K562 (cell line): Measurements from ENCODE around the gene CMTM4. TPM values are rescaled to one million over a fixed set of nuclear protein-coding genes. Genes with fewer than 3 reads are reported as not detected.

Experiments used
- ATAC-seq: fragments of 200-7000 bp; cut with Tn5 transposase; 3 replicates; pipeline ENCODE4 v1.9.1; 2020; ENCODE audit warnings: moderate library complexity
- BruUV-seq: library from RNA; stranded (reverse); fragments of 400-500 nt; replicated peaks from 2 replicates; lab custom pipeline; 2021; lab: Mats Ljungman, UMichigan
- CTCF ChIA-PET: fragments of 300-600 bp; formaldehyde crosslinking; extraction: SDS; loops from one replicate; lab custom pipeline; 2021; ENCODE audit warnings: low intra/inter-chr PET ratio; lab: Yijun Ruan, JAX
- POLR2A ChIA-PET: fragments of 300-600, 350-650 bp; sonication (Branson Sonifier 250); formaldehyde crosslinking; extraction: SDS; loops from one replicate; lab custom pipeline; 2021; ENCODE audit warnings: antibody characterized with exemption, inconsistent platforms; lab: Yijun Ruan, JAX
- DNase-seq, 4 experiments: peaks; one replicate each; pipeline versions ENCODE4 v3.0.0 to v3.0.0-alpha.2; 2011 to 2018; ENCODE audit warnings: low spot score in 3 of 4, mixed read lengths in 3 of 4; ENCODE audit errors: extremely low read depth in 1 of 4
- FAIRE-seq: peaks from 2 replicates; lab custom pipeline; 2011; peaks lifted over from hg19 to GRCh38; lab: Jason Lieb, UNC
- H2AFZ ChIP-seq: 2 replicates; pipeline ENCODE4 v1.6.0; 2011; ENCODE audit warnings: low read depth, low read length, control low read depth, inconsistent platforms
- H3K27ac ChIP-seq: fragments of 200-600 bp; 3 replicates; pipeline ENCODE4 v1.8.0; 2011; ENCODE audit warnings: low read depth, mild to moderate bottlenecking, control low read depth, inconsistent platforms, low read length, moderate library complexity, mixed read lengths; ENCODE audit errors: extremely low read depth
- H3K27me3 ChIP-seq, 2 experiments: fragments of 300-600 bp in 1 of 2; 2 replicates in 1 of 2; 3 replicates in 1 of 2; pipeline versions ENCODE4 v1.6.0 to v1.8.0; 2011; ENCODE audit warnings: inconsistent platforms in 2 of 2, low read length in 2 of 2, mild to moderate bottlenecking in 1 of 2, mixed read lengths in 1 of 2, moderate library complexity in 1 of 2; ENCODE audit not compliant: control insufficient read depth in 2 of 2, insufficient read depth in 2 of 2
- H3K36me3 ChIP-seq: fragments of 300-600 bp; 3 replicates; pipeline ENCODE4 v1.8.0; 2011; ENCODE audit warnings: mild to moderate bottlenecking, low read length, inconsistent platforms; ENCODE audit not compliant: control insufficient read depth, insufficient read depth
- H3K4me1 ChIP-seq, 2 experiments: fragments of 200-600 bp in 1 of 2; replicated peaks in 1 of 2; 2 replicates in 1 of 2; 3 replicates in 1 of 2; pipeline versions ENCODE4 v1.5.1 to v1.8.0; 2011; ENCODE audit warnings: inconsistent platforms in 2 of 2, low read length in 2 of 2, mild to moderate bottlenecking in 1 of 2, mixed read lengths in 1 of 2, moderate library complexity in 1 of 2; ENCODE audit not compliant: control insufficient read depth in 2 of 2, insufficient read depth in 2 of 2
- H3K4me2 ChIP-seq: 2 replicates; pipeline ENCODE4 v1.6.1; 2011; ENCODE audit warnings: low read length, control low read depth, inconsistent platforms, mixed read lengths; ENCODE audit not compliant: insufficient read depth
- H3K4me3 ChIP-seq: fragments of 200-600 bp; sonication (generic), shearing (Covaris generic); 2 replicates; pipeline ENCODE4 v1.5.1; 2016; ENCODE audit warnings: control low read depth, inconsistent platforms
- H3K79me2 ChIP-seq: fragments of 200-600 bp; 3 replicates; pipeline ENCODE4 v1.8.0; 2011; ENCODE audit warnings: low read length, inconsistent platforms; ENCODE audit not compliant: control insufficient read depth, insufficient read depth
- H3K9ac ChIP-seq, 2 experiments: 2 replicates each; pipeline versions ENCODE4 v1.6.0 to v1.6.1; 2011; ENCODE audit warnings: low read depth in 2 of 2, low read length in 2 of 2, control low read depth in 1 of 2, inconsistent platforms in 1 of 2, mild to moderate bottlenecking in 1 of 2, mixed read lengths in 1 of 2; ENCODE audit not compliant: insufficient read depth in 1 of 2
- H3K9me1 ChIP-seq: one replicate; pipeline ENCODE4 v1.6.0; 2011; ENCODE audit warnings: inconsistent platforms, mild to moderate bottlenecking, low read length, moderate library complexity; ENCODE audit not compliant: control insufficient read depth, insufficient read depth
- H3K9me3 ChIP-seq: replicated peaks from 2 replicates; pipeline ENCODE4 v1.5.1; 2011; ENCODE audit warnings: low read depth, low read length, inconsistent platforms; ENCODE audit not compliant: control insufficient read depth, insufficient read depth
- H4K20me1 ChIP-seq: replicated peaks from 2 replicates; pipeline ENCODE4 v1.6.1; 2011; ENCODE audit warnings: low read length, inconsistent platforms, mixed read lengths; ENCODE audit not compliant: control insufficient read depth, insufficient read depth
- C11orf30 ChIP-seq: fragments of 450-650 bp; IDR thresholded peaks from 2 replicates; pipeline ENCODE4 v1.6.1; 2016; ENCODE audit warnings: low read depth, mild to moderate bottlenecking
- CBFA2T2 ChIP-seq: fragments of 450-650 bp; conservative IDR thresholded peaks from 2 replicates; pipeline ENCODE4 v1.6.1; 2017; ENCODE audit warnings: mild to moderate bottlenecking
- CBFB ChIP-seq: sonication (generic); formaldehyde crosslinking; IDR thresholded peaks from 2 replicates; pipeline ENCODE4 v1.4.0; 2020; ENCODE audit warnings: mild to moderate bottlenecking, missing genetic modification reagents
- GTF2B ChIP-seq: IDR thresholded peaks from 2 replicates; pipeline ENCODE4 v1.6.1; 2011; ENCODE audit not compliant: insufficient read length; ENCODE audit errors: extremely low read depth
- MAFF ChIP-seq: IDR thresholded peaks from 2 replicates; pipeline ENCODE4 v1.6.1; 2012; ENCODE audit warnings: low read length, improper control_type of control experiment
- PATZ1 ChIP-seq: fragments of 250-450 bp; sonication (Bioruptor Pico); IDR thresholded peaks from 2 replicates; pipeline ENCODE4 v1.5.0; 2020; ENCODE audit warnings: mild to moderate bottlenecking, borderline replicate concordance
- PBX2 ChIP-seq, 2 experiments: IDR thresholded peaks in 1 of 2; conservative IDR thresholded peaks in 1 of 2; 2 replicates each; pipeline ENCODE4 v1.6.1; 2016; ENCODE audit warnings: low read depth in 2 of 2, mild to moderate bottlenecking in 1 of 2, missing compliant biosample characterization in 1 of 2, missing genetic modification characterization in 1 of 2, moderate library complexity in 1 of 2
- PKNOX1 ChIP-seq: fragments of 450-650 bp; IDR thresholded peaks from 2 replicates; pipeline ENCODE4 v1.6.1; 2016
- SPI1 ChIP-seq: IDR thresholded peaks from 2 replicates; pipeline ENCODE4 v1.6.1; 2011; ENCODE audit warnings: low read depth, low read length, control low read depth, borderline replicate concordance
- ZNF316 ChIP-seq: fragments of 450-650 bp; IDR thresholded peaks from 2 replicates; pipeline ENCODE4 v1.6.1; 2016
- ZNF449 ChIP-seq: fragments of 250-450 bp; sonication (Bioruptor Pico); IDR thresholded peaks from 2 replicates; pipeline ENCODE4 v1.8.0; 2022; ENCODE audit warnings: moderate library complexity, mild to moderate bottlenecking, inconsistent platforms
- ZNF707 ChIP-seq: fragments of 250-450 bp; sonication (Bioruptor Pico); conservative IDR thresholded peaks from 2 replicates; pipeline ENCODE4 v1.8.0; 2022; ENCODE audit warnings: inconsistent platforms, mild to moderate bottlenecking, moderate library complexity
- WGBS: fragments of 100-300 bp; shearing (Covaris generic); methylation state at CpG from one replicate; pipeline ENCODE4 v1.1.6; 2016; ENCODE audit warnings: low coverage, mixed read lengths; ENCODE audit not compliant: insufficient coverage; ENCODE audit errors: missing lambda C conversion rate; 5-methylcytosine and 5-hydroxymethylcytosine counted together
- in situ Hi-C: fragments of 300-500 bp; cut with MboI; formaldehyde crosslinking; loops from 4 replicates; pipeline ENCODE4 v1.15.0; 2018; ENCODE audit warnings: inconsistent platforms, mixed read lengths
- intact Hi-C: fragments of 100-400 bp; cut with micrococcal nuclease; formaldehyde crosslinking; loops from 2 replicates; pipeline ENCODE4 v1.14.2; 2022
- polyA plus RNA-seq, 8 experiments: library from polyadenylated mRNA; depleted of rRNA in 4 of 8; stranded (reverse) in 5 of 8; unstranded in 3 of 8; fragments of >200 nt; fragmentation: Nextera tagmentation in 2 of 8; fragmentation: Illumina TruSeq in 1 of 8; extraction: Ambion mirVana in 2 of 8; extraction: Trizol in 1 of 8; gene quantifications; 2 replicates each; pipeline versions ENCODE4 v1.2.1 to v1.2.3, GENCODE V29; 2011 to 2014; ENCODE audit warnings: inconsistent platforms in 1 of 8, missing spikeins in 1 of 8
- total RNA-seq, 7 experiments: library from RNA; depleted of rRNA in 6 of 7; stranded (reverse); fragments of >200 nt in 6 of 7; fragmentation: Illumina TruSeq in 2 of 7; extraction: Trizol in 2 of 7; gene quantifications; 2 replicates each; pipeline versions ENCODE4 v1.2.1 to v1.2.3, GENCODE V29; 2011 to 2021; ENCODE audit warnings: low replicate concordance in 1 of 7

CMTM4 gene
- total and polyA plus RNA-seq, 9 of the 15 experiments (the other 6 are each of a cell fraction or from before 2014, with no cell fraction given), result 2.0 to 21.3 (median 12.5) TPM

- in situ Hi-C loops (no loop called here), intact Hi-C loops (no loop called here)
- H3K4me1 ChIP-seq, result peaks cover 19 to 30% of the 10 kb centered on the region in 2 experiments; a peak in 4 of 5 replicates
- CTCF ChIA-PET, result no interaction called here
- H3K9me3 ChIP-seq, result no peaks in the 10 kb centered on the region
- ATAC-seq (no peak), FAIRE-seq (no peak), DNase-seq (no peak)
- no peaks in the 10 kb centered on the region for H3K36me3 ChIP-seq
- POLR2A ChIA-PET, result interaction anchor here (0.7 to 2.2 kb wide), 2 partner anchors 9 to 69 kb away, joined by 3 to 7 read pairs; no protein-coding TSS in a partner anchor
- no peak overlapping the region for H3K4me3 ChIP-seq
- H3K4me2 ChIP-seq, result no peak overlapping the region
- 59% methylated on average over 5 of the region's 6 CpGs for WGBS
- H4K20me1 ChIP-seq, result no peaks in the 10 kb centered on the region; the same call in 1 of the 2 replicates
- no TSS peak for BruUV-seq
- H3K9ac ChIP-seq, result no peak overlapping the region
- H3K27ac ChIP-seq, result no peak overlapping the region
- no peak overlapping the region for H2AFZ ChIP-seq
- H3K79me2 ChIP-seq, result peaks cover 20% of the 10 kb centered on the region
- H3K9me1 ChIP-seq, result no peaks in the 10 kb centered on the region
- H3K27me3 ChIP-seq, result no peaks in the 10 kb centered on the region
- TF ChIP-seq ZNF707 (CRISPR knock-in tag) (no peak), C11orf30 (peak; percentile 45), CBFA2T2 (no peak), PKNOX1 (peak; percentile 31; the same call in 1 of the 2 replicates), CBFB (no peak), PBX2 (CRISPR knock-in tag; IDR thresholded peaks at IDR 0.05; ENCODE audit: low read depth) (no peak), PBX2 (tag; conservative IDR thresholded peaks at IDR 0.05; ENCODE audit: low read depth) (0 out of 2 replicates have a peak, but pooled peaks have one; percentile 36), ZNF449 (CRISPR knock-in tag) (no peak), MAFF (0 out of 2 replicates have a peak, but pooled peaks have one; percentile 7), PATZ1 (CRISPR knock-in tag) (no peak), SPI1 (peak; percentile 26; the same call in 1 of the 2 replicates), GTF2B (no peak), ZNF316 (peak; percentile 60)
These were observed 38.2 kb downstream of the CMTM4 start for GRCh38 chr16:66658143-66658859.
